HG02973 (cell line): ENCODE data around the gene NUCKS1.

Experiments used
- ATAC-seq: cut with Tn5 transposase; IDR thresholded peaks from one replicate; pipeline ENCODE4 v1.9.1; 2021; ENCODE audit warnings: moderate library complexity; ENCODE audit not compliant: unreplicated experiment

Gene NUCKS1

DNA sequence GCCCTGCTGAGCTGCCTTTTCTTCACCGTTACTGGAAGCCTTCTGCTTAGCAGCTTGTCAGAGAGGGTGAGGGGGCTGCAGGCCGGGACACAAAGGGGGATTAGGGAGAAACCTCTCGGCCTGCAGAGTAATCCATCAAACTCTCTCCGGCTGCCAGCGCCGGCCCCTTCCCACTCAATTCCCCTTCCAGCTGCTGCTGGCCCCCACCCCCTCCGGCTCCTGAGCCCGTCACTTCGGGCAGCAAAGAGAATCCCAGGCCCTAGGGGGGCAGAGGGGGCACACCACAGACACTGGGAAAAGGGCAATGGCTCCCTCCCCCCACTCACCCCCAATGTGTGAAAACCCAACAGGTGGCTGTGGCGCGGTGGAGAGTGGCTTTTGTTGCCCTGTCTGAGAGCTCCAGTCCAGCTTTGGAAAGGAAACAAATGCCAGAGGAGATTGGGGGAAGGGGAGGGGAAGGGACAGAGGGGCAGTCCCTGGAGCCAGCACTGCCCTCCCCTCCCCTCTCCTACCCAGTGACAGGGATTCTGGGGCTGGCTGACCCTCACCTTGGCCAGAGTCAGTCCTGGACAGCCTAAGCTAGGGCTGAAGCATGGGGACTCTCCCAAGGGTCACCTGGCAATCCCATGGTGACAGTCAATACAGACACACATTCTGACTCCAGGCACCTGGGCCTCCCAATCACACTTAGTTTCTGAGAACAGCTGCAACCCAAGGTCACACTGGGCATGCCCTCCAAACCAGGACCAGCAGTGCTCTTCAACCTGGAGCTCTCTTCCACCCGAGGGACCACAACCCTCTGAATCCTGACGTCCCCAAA, 79.2 kb downstream of the NUCKS1 start:
- ATAC-seq, result no peak

GRCh38 chr1:205670150-205670446, 79.9 kb downstream of the NUCKS1 start:
- ATAC-seq, result no peak

DNA sequence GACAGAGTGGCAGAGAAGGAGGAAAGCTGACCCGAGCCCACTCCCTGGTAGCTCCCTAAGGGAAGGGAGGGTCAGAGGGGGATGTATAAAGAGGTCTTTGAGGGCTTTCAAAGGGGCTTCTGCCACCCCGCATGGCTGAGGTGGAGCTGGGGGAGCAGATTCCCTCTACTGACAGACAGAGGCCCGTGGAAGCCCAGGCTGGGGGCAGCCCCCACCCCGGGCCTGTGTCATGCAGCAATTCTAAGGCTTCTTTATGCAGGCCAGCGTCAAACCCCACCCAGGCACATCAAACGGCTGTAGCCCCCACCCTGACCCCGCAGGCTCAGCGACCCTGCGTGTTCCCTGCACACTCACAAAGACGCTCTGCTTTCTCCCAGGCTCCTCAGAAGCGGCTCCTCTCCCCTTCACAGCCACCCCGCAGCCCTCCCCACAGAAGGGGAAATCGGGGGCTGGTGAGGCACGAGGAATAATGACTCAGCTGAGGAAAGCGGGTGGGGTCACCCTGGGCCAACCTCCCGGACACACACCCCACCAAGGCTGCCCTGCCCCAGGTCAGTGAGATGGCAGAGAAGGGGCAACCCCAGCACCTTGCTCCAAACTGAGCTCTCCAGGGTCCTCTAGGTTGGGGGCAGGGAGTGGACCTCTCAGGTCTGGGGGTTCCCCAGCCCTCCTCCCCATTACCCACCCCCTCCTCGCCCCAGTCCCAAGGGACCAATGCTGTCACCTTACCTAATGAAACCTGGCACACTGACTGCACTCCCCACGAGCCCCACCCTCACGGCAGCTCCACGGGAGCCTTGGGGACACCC, 80.4 kb downstream of the NUCKS1 start:
- no peak for ATAC-seq

GRCh38 chr1:205668951-205669340, 81.0 kb downstream of the NUCKS1 start:
- no peak for ATAC-seq

- no peak for ATAC-seq
These were observed 81.9 kb downstream of the NUCKS1 start for GRCh38 chr1:205667909-205668643.

DNA sequence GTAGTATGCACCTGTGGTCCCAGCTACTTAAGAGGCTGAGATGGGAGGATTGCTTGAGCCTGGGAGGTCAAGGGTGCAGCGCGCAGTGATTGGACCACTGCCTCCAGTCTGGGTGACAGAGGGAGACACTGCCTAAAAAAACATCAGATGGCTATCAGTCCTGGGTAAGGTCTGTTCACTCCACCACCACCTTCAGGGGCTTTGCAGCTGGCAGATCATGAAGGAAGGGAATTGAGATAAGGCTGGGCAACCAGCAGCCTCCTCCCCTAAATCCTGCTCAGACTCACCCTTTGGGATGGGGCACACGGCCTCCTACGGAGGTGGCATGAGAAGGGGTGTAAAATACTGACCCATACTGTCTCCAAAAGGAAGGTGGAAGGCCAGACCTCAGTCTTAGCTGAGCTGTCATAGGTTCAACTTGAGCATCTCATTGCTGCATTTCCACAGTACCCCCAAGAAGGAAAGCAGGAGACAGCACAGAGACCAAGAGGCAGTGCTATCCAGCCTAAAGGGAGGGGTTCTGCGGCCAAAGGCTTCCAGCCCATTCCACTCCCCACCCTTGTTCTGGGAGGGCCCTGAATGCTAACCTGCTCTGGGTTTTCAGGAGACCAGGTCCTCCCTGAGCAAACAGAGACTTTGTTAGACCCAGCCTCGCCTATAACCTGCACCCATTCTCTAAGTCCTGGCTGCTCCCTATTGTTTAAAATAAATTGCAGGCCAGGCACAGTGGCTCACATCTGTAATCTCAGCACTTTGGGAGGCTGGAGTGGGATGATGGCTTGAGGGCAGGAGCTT, 83.4 kb downstream of the NUCKS1 start:
- no peak for ATAC-seq

DNA sequence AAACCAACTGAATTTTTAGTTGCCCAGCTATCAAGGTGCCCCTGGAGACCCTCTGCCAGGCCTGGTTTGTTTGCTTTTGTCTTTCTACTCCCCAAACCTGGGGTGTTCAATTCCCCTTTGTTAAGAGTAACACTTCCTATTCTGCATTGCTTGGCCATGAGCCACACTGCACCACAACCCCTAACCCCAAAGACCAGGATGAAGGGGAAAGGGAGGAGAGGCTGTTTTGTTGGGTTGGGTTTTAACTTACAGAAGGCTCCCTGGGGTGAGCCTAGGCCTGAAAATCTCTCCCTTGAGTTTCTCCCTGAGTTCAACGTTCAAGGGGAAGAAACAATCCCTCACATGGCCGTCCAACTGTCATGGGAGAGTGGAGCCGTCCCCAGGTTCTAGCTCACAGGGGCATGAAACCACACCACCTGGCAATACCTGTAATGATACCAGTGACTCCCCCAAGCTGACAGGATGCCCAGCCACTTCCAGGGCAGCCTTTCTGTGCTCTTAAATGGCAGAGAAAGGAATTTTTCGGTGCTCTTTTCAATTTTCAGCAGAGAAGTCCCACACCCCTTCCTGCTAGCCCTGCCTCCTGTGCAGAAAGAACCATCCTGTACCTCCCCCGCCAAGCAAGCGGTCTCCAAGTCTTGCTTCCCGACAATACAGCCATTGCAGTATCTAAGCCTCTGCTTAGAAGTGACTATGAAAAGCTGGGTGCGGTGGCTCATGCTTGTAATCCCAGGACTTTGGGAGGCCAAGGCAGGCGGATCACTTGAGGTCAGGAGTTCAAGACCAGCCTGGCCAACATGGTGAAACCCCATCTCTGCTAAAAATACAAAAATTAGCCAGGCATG, 84.6 kb downstream of the NUCKS1 start:
- ATAC-seq, result no peak

GRCh38 chr1:205664399-205665017, 85.5 kb downstream of the NUCKS1 start:
- no peak for ATAC-seq

DNA sequence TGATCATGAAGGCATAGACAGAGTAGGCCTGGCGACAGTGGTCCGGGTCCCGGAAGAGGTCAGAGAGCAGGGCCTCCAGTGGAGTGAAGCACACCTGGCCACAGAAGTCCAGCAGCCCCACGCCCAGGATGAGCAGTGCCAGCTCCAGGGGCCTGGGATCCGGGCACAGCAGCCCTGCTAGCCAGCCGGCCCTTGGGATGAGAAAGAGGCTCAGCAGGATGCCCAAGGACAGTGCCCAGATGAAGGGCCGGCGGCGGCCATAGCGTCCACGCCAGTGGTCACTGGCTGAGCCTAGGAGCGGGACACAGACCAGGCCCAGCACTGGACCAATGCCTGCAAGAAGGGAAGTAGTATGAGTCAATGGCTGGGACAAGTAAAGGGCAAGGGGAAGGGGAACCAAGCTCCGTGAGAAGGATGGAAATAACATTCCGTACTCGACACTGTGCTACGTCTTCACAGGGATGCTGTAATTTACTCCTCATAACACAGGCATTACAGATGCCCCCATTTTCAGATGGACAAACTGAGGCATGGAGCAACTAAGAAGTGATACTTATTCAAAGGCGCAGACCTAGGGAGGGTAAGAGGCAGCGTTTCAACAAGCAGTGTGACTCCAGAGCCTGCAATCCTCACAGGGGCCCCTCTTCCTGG, 86.6 kb downstream of the NUCKS1 start:
- no peak for ATAC-seq
